GM10847 (cell line): Measurements from ENCODE around the gene FOXN4.

Experiments
- POLR2A ChIP-seq: IDR thresholded peaks from 2 replicates; pipeline ENCODE4 v1.6.1; 2011; ENCODE audit not compliant: insufficient read length; ENCODE audit errors: extremely low read depth

FOXN4 gene

DNA sequence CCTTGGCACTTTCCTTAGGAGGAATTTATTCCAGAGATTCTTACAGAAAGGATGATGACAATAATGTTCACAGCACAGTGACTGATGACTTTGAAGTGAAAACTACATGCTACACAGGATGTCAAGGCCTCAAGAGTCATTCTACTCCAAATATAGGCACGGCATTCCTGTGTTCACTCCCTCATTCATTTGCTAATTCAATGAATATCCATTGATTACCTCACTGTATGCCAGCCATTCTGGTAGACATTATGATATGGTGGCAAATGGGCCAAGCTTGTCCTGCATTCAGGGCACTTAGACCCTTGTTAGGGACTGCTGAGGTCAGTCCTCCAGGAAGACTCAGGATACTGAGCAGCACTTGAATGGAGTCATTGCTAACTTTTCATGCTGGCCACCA is 48.0 kb downstream of the FOXN4 start:
- no peak for TF ChIP-seq POLR2A

DNA sequence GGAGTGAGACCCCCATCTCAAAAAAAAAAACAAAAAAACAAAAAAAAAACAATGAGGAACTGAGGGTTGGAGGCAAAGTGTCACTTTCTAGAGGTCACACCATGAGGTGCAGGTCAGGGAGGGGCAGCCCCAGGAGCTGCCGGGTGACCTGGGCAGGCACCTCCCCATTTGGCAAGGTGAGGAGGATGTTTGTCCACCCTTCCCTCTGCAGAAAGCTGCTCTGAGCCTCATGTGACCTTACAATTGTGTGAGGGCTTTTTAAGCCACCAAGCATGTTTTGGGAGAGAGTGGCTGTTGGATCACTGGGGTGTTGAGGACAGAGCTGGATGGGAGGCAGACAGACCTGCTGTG is 49.6 kb downstream of the FOXN4 start:
- no peak for TF ChIP-seq POLR2A

DNA sequence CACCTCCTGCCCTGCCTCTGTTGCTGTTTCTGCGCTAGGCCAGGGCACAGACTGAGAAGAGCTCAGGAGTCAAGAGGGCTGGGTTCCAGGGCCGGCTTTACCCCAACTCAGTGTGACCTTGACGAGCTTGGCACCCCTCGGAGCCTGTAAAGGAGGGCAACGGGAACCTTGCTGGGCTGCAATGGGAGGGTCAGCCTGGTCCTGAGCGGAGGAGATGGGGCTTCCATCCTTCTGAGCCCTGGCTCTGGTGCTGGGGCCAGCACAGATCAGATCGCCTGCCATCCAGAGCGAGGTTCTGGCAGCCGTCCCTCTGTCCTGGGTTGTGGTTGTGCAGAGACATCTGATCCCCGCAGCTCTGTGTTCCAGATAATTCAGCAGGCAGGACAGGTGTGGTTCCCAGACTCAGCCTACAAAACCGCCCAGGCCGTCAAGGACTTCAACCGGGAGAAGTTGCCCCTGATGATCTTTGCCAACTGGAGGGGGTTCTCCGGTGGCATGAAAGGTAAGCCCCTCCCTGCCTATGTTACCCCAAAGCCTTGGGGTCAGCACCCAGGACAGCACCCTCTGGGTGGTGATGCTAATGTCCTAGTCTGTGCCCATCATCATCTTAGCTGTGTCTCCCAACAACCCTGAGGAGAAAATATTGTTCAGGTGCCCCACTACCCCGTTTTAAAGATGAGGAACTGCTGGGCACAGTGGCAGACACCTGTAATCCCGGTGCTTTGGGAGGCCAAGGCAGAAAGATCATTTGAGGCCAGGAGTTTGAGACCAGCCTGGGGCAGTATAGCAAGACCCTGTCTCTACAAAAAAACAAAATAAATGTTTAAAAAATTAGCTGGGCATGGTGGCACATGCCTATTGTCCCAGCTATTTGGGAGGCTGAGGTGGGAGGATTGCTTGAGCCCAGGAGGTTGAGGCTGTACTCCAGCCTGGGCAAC is 50.2 kb downstream of the FOXN4 start:
- no peak for TF ChIP-seq POLR2A

DNA sequence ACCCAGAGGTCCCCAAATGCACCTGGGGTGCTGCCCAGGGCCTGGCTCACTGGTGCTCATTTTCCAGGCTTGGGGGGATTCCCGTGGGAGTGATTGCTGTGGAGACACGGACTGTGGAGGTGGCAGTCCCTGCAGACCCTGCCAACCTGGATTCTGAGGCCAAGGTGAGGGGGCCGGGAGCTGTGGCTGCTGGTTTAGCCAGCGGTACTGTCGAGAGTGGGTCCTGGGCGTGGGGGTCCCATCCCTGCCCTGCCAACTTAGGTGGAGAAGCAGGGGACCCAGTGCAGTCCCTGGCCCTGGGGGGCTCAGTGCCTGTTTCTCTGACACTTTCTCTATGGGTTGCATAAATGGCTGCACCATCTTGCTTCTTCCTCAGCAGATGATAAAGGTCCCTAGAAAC is 50.9 kb downstream of the FOXN4 start:
- no peak for TF ChIP-seq POLR2A

DNA sequence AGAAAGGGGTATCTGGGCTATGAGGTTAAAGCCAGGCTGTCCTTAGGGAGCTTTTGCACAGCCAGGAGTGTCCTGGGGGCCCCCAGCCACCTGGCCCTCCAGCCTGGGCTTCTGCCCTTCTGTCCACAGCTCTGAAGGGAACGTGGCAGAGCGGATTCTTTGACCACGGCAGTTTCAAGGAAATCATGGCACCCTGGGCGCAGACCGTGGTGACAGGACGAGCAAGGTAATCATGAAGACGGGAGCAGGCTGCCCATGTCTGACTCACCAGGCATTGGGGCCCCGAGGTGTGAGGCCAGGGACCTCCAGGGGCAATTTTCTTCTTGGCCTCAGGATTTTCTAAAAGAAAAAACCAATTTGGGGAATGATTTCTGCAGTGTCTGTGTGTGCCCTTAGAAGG is 53.1 kb downstream of the FOXN4 start:
- TF ChIP-seq POLR2A, result no peak

DNA sequence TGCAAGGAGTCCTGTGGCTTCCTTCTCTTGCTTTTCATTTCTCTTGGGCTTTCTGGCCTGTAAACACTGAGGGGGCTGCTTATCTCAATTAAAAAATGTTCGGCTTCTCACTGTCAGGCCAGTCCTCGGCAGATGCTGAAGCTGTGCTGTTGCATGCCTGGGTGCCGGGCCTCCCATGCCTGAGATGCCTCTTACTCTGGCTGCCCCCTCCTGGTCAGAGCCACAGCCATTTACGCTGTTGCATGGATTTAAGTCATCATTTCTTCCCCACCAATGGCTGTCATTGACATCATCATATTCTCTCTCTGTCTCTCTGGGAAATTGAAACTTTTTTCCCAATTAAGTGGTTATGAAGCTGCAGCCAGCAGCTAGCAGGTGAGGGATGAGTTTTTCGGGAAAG is 53.7 kb downstream of the FOXN4 start:
- TF ChIP-seq POLR2A, result no peak

DNA sequence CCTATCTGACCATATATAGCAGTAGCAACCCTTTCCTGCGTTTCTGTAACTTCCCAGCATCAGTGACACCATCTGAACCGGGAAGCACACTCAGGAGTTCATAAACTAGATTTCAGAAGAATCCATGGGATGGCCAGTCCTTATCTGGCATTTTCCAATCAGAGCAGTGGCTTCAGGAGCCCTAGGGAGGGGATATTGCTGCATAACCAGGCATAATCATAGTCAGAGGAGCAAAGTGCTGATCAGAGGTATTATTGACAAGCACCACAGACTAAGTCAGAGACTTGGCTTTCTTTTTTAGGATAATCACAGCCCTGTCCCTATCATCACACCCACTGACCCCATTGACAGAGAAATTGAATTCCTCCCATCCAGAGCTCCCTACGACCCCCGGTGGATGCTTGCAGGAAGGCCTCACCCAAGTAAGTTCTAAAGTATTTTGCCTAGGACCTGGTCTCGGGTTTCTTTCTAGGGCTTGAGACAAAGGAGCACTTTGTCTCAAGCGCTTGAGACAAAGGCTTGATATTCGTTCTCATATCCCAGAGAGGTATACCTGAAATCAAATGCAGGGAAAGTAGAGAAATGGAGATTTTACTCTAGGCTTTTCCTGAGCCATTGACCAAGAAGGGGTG is 55.1 kb downstream of the FOXN4 start:
- TF ChIP-seq POLR2A, result no peak

DNA sequence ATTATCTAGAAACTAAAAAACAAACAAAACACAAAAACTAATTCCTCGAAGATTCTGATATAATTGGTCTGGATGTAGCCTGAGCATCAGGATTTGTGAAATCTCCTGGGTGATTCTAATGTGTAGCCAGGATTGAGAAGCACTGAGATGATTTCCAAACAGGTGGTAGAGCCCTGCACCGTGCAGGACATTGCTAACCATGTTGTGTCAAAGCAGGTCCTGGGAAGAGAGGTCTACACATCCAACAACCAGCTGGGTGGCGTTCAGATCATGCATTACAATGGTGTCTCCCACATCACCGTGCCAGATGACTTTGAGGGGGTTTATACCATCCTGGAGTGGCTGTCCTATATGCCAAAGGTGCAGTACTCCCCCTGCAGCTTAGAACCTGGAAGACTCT is 56.3 kb downstream of the FOXN4 start:
- TF ChIP-seq POLR2A, result no peak

DNA sequence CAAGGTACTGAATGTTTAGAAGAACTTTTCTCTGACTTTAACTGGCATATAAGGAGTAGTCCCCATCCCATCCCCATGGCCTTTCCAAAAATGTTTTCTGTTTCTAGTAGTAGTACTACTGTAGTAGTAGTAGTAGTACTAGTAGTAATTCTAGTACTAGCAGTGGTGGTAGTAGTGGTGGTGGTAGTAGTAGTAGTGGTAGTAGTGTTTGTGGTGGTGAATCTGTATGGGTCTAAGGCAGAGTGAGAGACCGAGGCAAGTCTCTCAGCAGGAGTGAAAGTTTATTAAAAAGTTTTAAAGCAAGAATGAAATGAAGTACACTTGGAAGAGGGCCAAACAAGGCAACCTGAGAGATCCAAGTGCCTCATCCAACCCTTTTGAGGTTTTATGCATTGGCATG is 58.6 kb downstream of the FOXN4 start:
- no peak for TF ChIP-seq POLR2A

DNA sequence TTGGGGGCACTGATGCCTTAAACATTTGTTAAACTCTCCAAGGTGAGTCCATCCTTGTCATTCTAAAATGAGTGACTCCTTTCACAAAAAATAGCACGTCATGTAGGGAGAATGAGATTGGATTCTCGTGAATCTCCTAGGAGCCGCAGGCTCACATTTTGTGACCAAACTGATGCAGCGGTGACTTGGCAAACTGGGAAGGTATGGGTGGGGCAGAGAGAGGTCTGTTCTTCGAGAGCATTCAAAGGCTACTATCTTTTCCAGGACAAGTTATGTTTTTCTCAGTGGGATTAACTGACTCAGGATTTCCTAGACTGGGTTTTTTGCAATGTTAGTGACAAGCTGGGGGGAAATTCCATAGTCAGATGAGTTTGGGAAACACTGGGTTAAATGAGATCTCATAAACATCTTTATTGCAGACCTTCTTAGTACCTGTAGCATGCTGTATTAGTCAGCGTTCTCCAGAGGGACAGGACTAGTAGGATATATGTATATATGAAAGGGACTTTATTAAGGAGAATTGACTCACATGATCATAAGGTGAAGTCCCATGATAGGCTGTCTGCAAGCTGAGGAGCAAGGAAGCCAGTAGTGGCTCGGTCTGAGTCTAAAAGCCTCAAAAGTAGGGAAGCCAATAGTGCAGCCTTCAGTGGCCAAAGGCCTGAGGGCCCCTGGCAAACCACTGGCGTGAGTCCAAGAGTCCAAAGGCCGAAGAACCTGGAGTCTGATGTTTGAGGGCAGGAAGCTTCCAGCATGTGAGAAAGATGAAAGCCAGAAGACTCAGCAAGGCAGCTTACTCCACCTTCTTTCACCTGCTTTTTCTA is 61.0 kb downstream of the FOXN4 start:
- TF ChIP-seq POLR2A, result no peak

DNA sequence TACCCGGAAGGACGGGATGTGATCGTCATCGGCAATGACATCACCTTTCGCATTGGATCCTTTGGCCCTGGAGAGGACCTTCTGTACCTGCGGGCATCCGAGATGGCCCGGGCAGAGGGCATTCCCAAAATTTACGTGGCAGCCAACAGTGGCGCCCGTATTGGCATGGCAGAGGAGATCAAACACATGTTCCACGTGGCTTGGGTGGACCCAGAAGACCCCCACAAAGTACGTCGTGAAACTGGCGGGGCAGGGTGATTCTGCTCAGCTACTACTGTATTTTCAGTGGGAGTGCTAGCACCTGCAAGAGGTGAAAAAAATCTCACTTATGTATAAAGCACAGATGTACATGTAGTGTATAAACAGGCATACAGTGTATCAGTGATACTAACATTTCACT is 62.9 kb downstream of the FOXN4 start:
- no peak for TF ChIP-seq POLR2A

DNA sequence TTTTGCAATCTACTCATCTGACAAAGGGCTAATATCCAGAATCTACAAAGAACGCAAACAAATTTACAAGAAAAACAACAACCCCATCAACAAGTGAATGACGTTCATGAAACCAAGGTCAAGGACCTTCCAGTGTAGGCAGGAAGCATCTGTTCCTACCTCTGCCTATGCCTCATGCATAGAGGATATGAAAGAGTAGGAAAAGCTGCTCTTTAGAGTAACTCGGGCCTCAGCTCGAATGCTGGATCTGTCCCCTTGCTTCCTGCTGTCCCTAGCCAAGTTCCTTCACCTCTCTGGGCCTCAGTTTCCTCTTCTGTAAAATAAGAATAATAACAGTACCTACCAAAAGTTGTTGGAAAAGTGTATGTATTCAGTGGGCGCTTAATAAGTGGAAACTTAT is 65.0 kb downstream of the FOXN4 start:
- TF ChIP-seq POLR2A, result no peak

DNA sequence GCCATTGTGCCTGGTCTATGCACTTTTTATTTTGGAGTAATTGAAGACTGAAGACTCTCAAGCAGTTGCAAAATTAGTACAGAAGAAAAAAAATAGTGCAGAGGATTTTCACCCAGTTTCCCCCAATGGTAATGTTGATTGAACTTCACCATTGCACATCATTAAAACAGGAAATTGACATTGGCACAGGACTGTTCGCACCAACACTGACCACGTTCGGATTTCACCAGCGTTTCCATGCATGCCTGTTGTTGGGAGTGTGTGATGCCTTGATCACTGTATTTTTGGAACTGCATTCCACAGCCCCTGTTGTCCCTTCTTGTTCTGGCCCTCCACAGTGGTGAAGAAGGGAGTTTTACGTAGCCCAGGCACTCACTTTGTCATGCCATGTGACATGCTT is 67.1 kb downstream of the FOXN4 start:
- no peak for TF ChIP-seq POLR2A

DNA sequence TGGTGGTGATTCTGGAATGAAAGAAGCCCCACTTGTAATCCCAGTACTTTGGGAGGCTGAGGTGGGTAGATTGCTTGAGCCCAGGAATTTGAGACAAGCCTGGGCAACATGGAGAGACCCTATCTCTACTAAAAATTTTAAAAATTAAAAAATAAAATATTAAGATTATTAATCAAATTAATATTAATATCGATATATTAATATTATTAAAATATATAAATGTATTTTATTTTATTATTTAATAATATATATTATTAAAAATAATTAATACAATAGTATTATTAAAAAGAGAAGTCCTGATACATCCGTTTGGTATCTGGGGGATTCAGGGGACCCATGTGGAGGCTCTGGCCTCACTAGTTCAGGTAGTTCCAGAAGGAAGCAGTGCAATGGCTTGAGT is 68.7 kb downstream of the FOXN4 start:
- TF ChIP-seq POLR2A, result no peak

DNA sequence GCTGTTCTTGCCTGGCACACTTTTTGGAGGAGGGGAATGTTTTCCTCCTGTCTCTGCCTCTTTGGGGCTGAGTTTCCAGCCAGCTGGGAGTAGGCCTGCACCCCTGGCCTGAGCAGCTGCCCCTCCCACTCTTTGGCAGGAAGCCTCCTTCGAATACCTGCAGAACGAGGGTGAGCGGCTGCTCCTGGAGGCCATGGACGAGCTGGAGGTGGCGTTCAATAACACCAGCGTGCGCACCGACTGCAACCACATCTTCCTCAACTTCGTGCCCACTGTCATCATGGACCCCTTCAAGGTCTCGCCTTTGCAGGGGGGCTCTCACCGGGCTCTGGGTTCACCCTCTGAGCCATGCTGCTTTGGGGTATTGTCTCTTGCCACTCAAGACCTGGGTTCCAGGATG is 69.4 kb downstream of the FOXN4 start:
- TF ChIP-seq POLR2A, result no peak

DNA sequence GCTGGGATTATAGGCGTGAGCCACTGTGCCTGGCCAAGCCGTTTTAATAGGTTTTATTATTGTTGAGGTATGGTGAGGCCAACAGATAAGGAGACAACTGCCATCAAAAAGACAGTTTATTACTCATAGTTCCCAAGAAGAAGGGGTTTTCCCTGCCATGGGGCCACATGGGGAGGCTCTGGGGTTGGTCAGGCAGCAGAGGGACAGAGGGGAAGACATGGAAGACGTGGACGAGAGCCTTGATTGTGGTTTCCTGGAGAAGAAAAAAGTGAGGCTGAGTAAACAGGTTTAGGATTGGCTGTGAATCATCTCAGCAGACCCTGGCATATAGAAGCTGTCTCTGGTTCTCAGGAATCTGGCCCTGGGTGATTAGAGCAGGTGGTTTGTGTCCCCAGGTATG is 69.9 kb downstream of the FOXN4 start:
- no peak for TF ChIP-seq POLR2A
